Heart left ventricle (tissue), 13 donors: ENCODE measurements around the gene ATG4A.

Source experiments
- CTCF ChIP-seq, 12 donors: fragments of 200-600 bp; sonication (generic) in 4 of 12; IDR thresholded peaks; one replicate each; pipeline versions ENCODE4 v1.5.0 to v1.8.0; 2018 to 2022; ENCODE audit warnings: antibody characterized with exemption in 12 of 12, mild to moderate bottlenecking in 5 of 12
- POLR2A ChIP-seq, 2 donors: fragments of 450-650 bp; IDR thresholded peaks; one replicate each; pipeline ENCODE4 v1.6.1; 2017; ENCODE audit warnings: antibody characterized with exemption in 2 of 2, mild to moderate bottlenecking in 2 of 2, moderate library complexity in 2 of 2
- donor health status: ischemic (EF 13 %, LVEDD 7.1; RV severe dilation, severe dysfunction).
- donor health status: DM: no; HTN: yes; CAD: no.
- donor health status: DM: no; HTN: no; CAD: no.
- donor health status: ischemic (EF 25% LVEDD 6.9; RV normal size, moderate dysfunction).
- donor health status: ischemic (EF 25% LVEDD 5.7; RV mildly dilated, moderate dysfunction).
- donor health status: ischemic (EF 35%, LVEDD 5.7; RV mildly dilated, moderate dysfunction).
- donor health status: nonischemic (EF 11% LVEDD 7.7; RV severe dilation, severe dysfunction).
- donor health status: DM: yes; HTN: yes; CAD: no.
- donor health status: PGD.
- donor health status: ischemic (EF 29% LVEDD 5.4; RV normal size, mild dysfunction).
- donor health status: nonischemic (EF 23%, LVEDD 6.1; RV moderate dilation, normal function).

- TF ChIP-seq POLR2A (IDR thresholded peaks at IDR 0.05) (no peak), CTCF (IDR thresholded peaks at IDR 0.05) (no peak)
Observed at GRCh38 chrX:108203540-108203939, 112.0 kb downstream of the ATG4A start.
